OCI-LY3 (cell line): ENCODE measurements around the gene CHCHD10.

Source experiments
- H2AFZ ChIP-seq: fragments of 200-600, 300-600 bp; shearing (Covaris generic); 2 replicates; pipeline ENCODE4 v1.6.0; 2014; ENCODE audit warnings: antibody characterized with exemption, low read depth, low read length
- H3K27ac ChIP-seq: fragments of 200-600, 300-600 bp; sonication (generic); 2 replicates; pipeline ENCODE4 v1.5.1; 2014; ENCODE audit warnings: mild to moderate bottlenecking, low read length, moderate library complexity, mixed read lengths
- H3K27me3 ChIP-seq: fragments of 200-600, 300-600 bp; sonication (generic); 2 replicates; pipeline ENCODE4 v1.6.1; 2014; ENCODE audit warnings: low read depth, low read length, mixed read lengths
- H3K36me3 ChIP-seq: fragments of 200-600, 300-600 bp; sonication (generic); replicated peaks from 2 replicates; pipeline ENCODE3; 2014; ENCODE audit warnings: low read depth, low read length, mixed read lengths
- H3K4me1 ChIP-seq: fragments of 300-600, 200-600 bp; sonication (generic); 2 replicates; pipeline ENCODE4 v1.6.1; 2014; ENCODE audit warnings: low read length, mixed read lengths
- H3K4me2 ChIP-seq: fragments of 200-600, 300-600 bp; sonication (generic); 2 replicates; pipeline ENCODE4 v1.6.1; 2014; ENCODE audit warnings: low read length, mixed read lengths
- H3K4me3 ChIP-seq: fragments of 300-600, 200-600 bp; sonication (generic); 2 replicates; pipeline ENCODE4 v1.5.1; 2014; ENCODE audit warnings: antibody characterized with exemption, mild to moderate bottlenecking, low read length, moderate library complexity
- H3K79me2 ChIP-seq: fragments of 300-600, 200-600 bp; shearing (Covaris generic); 2 replicates; pipeline ENCODE4 v1.6.1; 2014; ENCODE audit warnings: mild to moderate bottlenecking, low read length, mixed read lengths
- H3K9ac ChIP-seq: fragments of 300-600, 200-600 bp; shearing (Covaris generic); 2 replicates; pipeline ENCODE4 v1.6.0; 2014; ENCODE audit warnings: mild to moderate bottlenecking, low read length, moderate library complexity
- H3K9me3 ChIP-seq: fragments of 200-600, 300-600 bp; shearing (Covaris generic); 2 replicates; pipeline ENCODE4 v1.6.1; 2014; ENCODE audit warnings: low read length, mixed read lengths; ENCODE audit not compliant: insufficient read depth
- H4K20me1 ChIP-seq: fragments of 200-600, 300-600 bp; sonication (generic); 2 replicates; pipeline ENCODE4 v1.6.1; 2016; ENCODE audit warnings: low read length, mixed read lengths; ENCODE audit not compliant: insufficient read depth
- EZH2phosphoT487 ChIP-seq: fragments of 200-600 bp; shearing (Covaris generic); IDR thresholded peaks from 2 replicates; pipeline ENCODE4 v1.6.1; 2018; ENCODE audit warnings: antibody characterized with exemption, mixed run types, low read depth
- TF ChIP-seq, protein P1 (sequence below): fragments of 200-600, 300-600 bp; sonication (generic); IDR thresholded peaks from 2 replicates; pipeline ENCODE4 v1.5.1; 2014; ENCODE audit warnings: antibody characterized with exemption, low read length, low read depth

The CHCHD10 gene

DNA sequence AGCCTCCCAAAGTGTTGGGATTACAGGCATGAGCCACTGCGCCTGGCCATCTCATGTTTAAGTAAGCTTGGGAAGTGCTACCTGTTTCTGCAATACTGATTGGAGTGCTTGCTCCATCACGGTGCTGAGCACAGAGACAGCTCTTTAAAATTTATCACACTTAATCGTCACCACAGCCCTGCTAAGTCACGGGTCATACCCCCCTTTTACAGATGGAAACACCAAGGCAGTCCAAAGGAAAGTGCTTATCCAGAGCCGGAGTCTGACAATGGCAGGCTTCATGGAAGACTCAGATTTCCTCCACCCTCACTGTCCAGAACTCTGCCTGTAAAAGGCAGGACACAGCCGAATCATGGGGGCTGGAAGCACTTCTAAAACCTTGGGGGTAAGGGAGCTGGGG lies 7.7 kb downstream of the CHCHD10 start:
- TF ChIP-seq, protein P1, sequence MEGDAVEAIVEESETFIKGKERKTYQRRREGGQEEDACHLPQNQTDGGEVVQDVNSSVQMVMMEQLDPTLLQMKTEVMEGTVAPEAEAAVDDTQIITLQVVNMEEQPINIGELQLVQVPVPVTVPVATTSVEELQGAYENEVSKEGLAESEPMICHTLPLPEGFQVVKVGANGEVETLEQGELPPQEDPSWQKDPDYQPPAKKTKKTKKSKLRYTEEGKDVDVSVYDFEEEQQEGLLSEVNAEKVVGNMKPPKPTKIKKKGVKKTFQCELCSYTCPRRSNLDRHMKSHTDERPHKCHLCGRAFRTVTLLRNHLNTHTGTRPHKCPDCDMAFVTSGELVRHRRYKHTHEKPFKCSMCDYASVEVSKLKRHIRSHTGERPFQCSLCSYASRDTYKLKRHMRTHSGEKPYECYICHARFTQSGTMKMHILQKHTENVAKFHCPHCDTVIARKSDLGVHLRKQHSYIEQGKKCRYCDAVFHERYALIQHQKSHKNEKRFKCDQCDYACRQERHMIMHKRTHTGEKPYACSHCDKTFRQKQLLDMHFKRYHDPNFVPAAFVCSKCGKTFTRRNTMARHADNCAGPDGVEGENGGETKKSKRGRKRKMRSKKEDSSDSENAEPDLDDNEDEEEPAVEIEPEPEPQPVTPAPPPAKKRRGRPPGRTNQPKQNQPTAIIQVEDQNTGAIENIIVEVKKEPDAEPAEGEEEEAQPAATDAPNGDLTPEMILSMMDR = no peak
- no peak for TF ChIP-seq EZH2phosphoT487
- Histone ChIP-seq H3K27ac (no peak overlapping the region), H3K9me3 (no peaks in the 10 kb centered on the region), H3K4me3 (no peak overlapping the region), H3K79me2 (peaks cover under 1% of the 10 kb centered on the region; the same call in 1 of the 2 replicates), H3K36me3 (peaks cover 18% of the 10 kb centered on the region), H2AFZ (no peak overlapping the region), H3K4me2 (no peak overlapping the region), H3K27me3 (no peaks in the 10 kb centered on the region), H4K20me1 (peaks cover 8% of the 10 kb centered on the region), H3K4me1 (no peaks in the 10 kb centered on the region), H3K9ac (no peak overlapping the region)

DNA sequence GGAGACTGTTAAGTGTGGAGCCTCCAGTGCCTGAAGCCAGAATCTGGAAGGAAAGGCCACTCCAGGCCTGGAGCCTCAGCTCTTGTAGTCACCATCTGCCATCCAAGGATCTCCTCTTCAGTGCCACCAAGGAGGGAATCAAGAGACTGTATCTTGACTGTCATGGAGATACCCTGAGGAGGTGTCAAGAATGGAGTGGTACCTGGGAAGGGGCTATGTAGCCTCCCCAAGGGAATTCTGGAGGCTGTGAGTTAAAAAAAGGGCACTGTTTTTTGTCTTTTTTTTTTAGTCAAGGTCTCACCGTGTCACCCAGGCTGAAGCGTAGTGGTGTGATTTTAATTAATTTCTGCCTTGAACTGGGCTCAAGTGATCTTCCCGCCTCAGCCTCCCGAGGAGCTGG lies 8.2 kb downstream of the CHCHD10 start:
- no peak overlapping the region for H2AFZ ChIP-seq

DNA sequence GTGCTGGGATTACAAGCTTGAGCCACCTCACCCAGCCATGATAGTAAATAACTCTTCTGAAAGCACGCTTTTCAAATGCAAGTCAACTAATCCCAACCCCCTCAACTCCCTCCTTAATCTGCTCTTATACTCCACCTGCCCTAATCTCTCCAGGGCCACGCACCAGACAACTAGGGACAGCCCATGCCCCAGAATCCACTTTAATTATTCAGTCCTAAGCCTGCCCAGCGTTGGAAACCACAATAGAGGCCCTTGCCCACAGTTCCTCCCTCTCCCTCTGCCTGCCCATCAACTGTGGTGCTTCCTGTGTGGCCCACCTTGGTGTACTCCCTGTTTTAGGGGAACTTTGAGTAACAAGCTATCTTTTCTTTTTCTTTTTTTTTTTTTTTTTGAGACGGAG lies 10.9 kb downstream of the CHCHD10 start:
- Histone ChIP-seq H3K27ac (no peak overlapping the region), H2AFZ (no peak overlapping the region)

More for the DNA sequence above, 8.2 kb downstream of the CHCHD10 start:
- H3K27me3 ChIP-seq = no peaks in the 10 kb centered on the region
- peaks cover 14% of the 10 kb centered on the region for H3K36me3 ChIP-seq
- H3K4me1 ChIP-seq = no peaks in the 10 kb centered on the region
- TF ChIP-seq, protein P1 = no peak
- TF ChIP-seq EZH2phosphoT487 = no peak
- no peak overlapping the region for H3K27ac ChIP-seq
- H3K79me2 ChIP-seq = no peaks in the 10 kb centered on the region
- no peaks in the 10 kb centered on the region for H3K9me3 ChIP-seq
- no peak overlapping the region for H3K9ac ChIP-seq
- H4K20me1 ChIP-seq = peaks cover 5% of the 10 kb centered on the region; the same call in 1 of the 2 replicates
- no peak overlapping the region for H3K4me3 ChIP-seq
- H3K4me2 ChIP-seq = no peak overlapping the region

DNA sequence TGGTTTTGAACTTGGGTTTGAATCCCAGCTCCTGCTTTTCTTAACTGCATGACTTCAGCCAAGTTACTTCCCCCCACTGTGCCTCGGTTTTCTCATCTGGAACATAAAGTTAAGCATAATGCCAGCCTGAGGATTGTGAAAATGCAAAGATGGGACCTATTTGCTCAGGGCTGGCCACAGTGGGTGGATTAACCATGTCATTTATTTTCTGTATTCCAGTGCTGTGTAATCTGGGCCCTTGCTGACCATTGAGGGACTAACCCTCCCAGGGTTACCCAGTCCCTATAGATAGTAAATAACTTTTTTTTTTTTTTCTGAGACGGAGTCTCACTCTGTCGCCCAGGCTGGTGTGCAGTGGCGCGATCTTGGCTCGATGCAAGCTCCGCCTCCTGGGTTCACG lies 12.1 kb downstream of the CHCHD10 start:
- Histone ChIP-seq H4K20me1 (no peaks in the 10 kb centered on the region), H3K79me2 (no peaks in the 10 kb centered on the region), H3K9me3 (no peaks in the 10 kb centered on the region), H3K4me1 (peaks cover 28% of the 10 kb centered on the region), H3K4me2 (no peak overlapping the region), H3K36me3 (no peaks in the 10 kb centered on the region), H3K9ac (no peak overlapping the region), H3K27ac (no peak overlapping the region), H3K4me3 (no peak overlapping the region), H2AFZ (no peak overlapping the region), H3K27me3 (no peaks in the 10 kb centered on the region)
- TF ChIP-seq, protein P1 = no peak
- no peak for TF ChIP-seq EZH2phosphoT487

More for the DNA sequence above, 10.9 kb downstream of the CHCHD10 start:
- no peaks in the 10 kb centered on the region for H4K20me1 ChIP-seq
- H3K36me3 ChIP-seq = no peaks in the 10 kb centered on the region
- H3K4me3 ChIP-seq = no peak overlapping the region
- no peak overlapping the region for H3K9ac ChIP-seq
- H3K79me2 ChIP-seq = no peaks in the 10 kb centered on the region
- TF ChIP-seq EZH2phosphoT487 = no peak
- TF ChIP-seq, protein P1 = no peak
- no peaks in the 10 kb centered on the region for H3K27me3 ChIP-seq
- no peak overlapping the region for H3K4me2 ChIP-seq
- no peaks in the 10 kb centered on the region for H3K9me3 ChIP-seq
- H3K4me1 ChIP-seq = peaks cover 24% of the 10 kb centered on the region
